GM12891 (cell line): ENCODE results near the gene HOXA13.

Source experiments
- POLR2A ChIP-seq: IDR thresholded peaks from 2 replicates; pipeline ENCODE4 v1.6.1; 2011; ENCODE audit warnings: low read depth, low read length, control low read depth
- POLR2AphosphoS5 ChIP-seq: IDR thresholded peaks from 2 replicates; pipeline ENCODE4 v1.6.1; 2011; ENCODE audit warnings: low read depth, low read length, control low read depth
- POU2F2 ChIP-seq: IDR thresholded peaks from 2 replicates; pipeline ENCODE4 v1.6.1; 2011; ENCODE audit warnings: low read depth, mild to moderate bottlenecking, control low read depth, low read length, moderate library complexity
- TAF1 ChIP-seq: IDR thresholded peaks from 2 replicates; pipeline ENCODE4 v1.6.1; 2011; ENCODE audit warnings: low read depth, low read length, control low read depth

DNA sequence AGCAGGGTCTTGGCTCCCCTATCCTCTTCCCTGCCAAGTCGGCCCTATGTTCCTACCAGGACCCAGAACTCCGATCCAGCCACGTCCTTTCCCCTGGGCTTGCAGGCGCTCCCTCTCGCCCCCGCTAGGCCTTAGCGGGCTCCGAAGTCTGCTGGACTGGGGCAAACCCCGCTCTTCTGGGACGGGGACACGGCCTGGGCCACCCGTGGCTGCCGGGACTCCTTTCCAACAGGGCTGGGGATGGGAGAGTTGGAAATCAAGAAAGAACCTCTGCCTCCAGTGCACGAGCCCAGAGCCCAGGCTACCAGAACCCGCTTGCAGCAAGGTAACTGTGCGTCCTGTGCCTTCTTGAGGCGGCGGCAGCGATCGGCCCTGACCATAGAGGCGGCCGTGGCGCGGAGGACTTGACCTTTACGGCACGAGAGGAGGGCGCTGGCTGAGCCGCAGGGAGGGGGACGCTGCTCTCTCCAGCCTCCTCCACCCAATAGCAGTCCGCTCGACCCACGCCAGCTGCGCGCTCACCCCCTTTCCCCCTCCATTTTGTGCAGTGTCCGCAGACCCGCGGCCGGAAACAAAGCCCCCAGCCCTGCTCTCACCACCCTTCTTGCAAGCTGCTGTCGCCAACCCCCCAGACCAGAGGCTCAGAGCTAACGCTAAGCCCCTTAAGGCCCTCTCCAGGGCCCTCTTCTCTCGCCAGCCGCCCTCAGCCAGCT is 7.9 kb downstream of the HOXA13 start:
- TF ChIP-seq POLR2A (no peak), POLR2AphosphoS5 (no peak), POU2F2 (no peak), TAF1 (no peak)
